Femur (tissue), 1 donor: ENCODE data around the gene NOL9.
"Not testable (repeated sequence)": the region's sequence is repeated elsewhere in the genome, so short reads cannot be mapped to it uniquely, and the experiment has no call there.

Experiments used
- DNase-seq: peaks from one replicate; pipeline ENCODE4 v3.0.0-alpha.2; 2017

Gene NOL9

GRCh38 chr1:6554031-6554906, at the start of gene NOL9:
Gene NOL9 (minus strand): TSS chr1:6554513. CDS start chr1:6554502, 11 bp downstream.
- DNase-seq, result peak; percentile 97

GRCh38 chr1:6603238-6603914, 49.1 kb upstream of the NOL9 start:
- DNase-seq, result peak; percentile 89

GRCh38 chr1:6602669-6603237, 48.4 kb upstream of the NOL9 start, which contains the start of gene KLHL21:
Gene KLHL21 (minus strand): TSS chr1:6602869. CDS start chr1:6602817, 52 bp downstream.
- peak; percentile 92 for DNase-seq

- no peak for DNase-seq
These were observed 47.8 kb upstream of the NOL9 start for GRCh38 chr1:6601923-6602668.

- peak; percentile 80 for DNase-seq
These were observed 47.0 kb upstream of the NOL9 start for GRCh38 chr1:6601049-6601922.

GRCh38 chr1:6600410-6601048, 46.2 kb upstream of the NOL9 start:
- no peak for DNase-seq

- not testable (repeated sequence) for DNase-seq
These were observed 45.7 kb upstream of the NOL9 start for GRCh38 chr1:6599991-6600390.

GRCh38 chr1:6599141-6599975, 45.0 kb upstream of the NOL9 start:
- peak; percentile 31 for DNase-seq

GRCh38 chr1:6597777-6598131, 43.4 kb upstream of the NOL9 start:
- peak; percentile 11 for DNase-seq

- DNase-seq, result peak; percentile 17
These were observed 42.8 kb upstream of the NOL9 start for GRCh38 chr1:6596886-6597776.

- peak; percentile 23 for DNase-seq
These were observed 42.0 kb upstream of the NOL9 start for GRCh38 chr1:6596351-6596750.

GRCh38 chr1:6594977-6595740, 40.8 kb upstream of the NOL9 start:
- DNase-seq, result no peak

GRCh38 chr1:6593810-6594209, 39.5 kb upstream of the NOL9 start:
- DNase-seq, result no peak

GRCh38 chr1:6592865-6593593, 38.7 kb upstream of the NOL9 start:
- peak; percentile 13 for DNase-seq

- DNase-seq, result peak; percentile 29
These were observed 38.1 kb upstream of the NOL9 start for GRCh38 chr1:6592441-6592840.

- DNase-seq, result no peak
These were observed 37.3 kb upstream of the NOL9 start for GRCh38 chr1:6591644-6592043.

- DNase-seq, result peak; percentile 18
These were observed 36.9 kb upstream of the NOL9 start for GRCh38 chr1:6591222-6591621.

GRCh38 chr1:6590046-6590445, 35.7 kb upstream of the NOL9 start:
- DNase-seq, result no peak
